GM23338 (cell line): ENCODE data around the gene TCTN1. TPM values are rescaled to one million over a fixed set of nuclear protein-coding genes. Genes with fewer than 3 reads are reported as not detected.
"Not testable (repeated sequence)": the region's sequence is repeated elsewhere in the genome, so short reads cannot be mapped to it uniquely, and the experiment has no call there.

ENCODE experiments used
- ATAC-seq: fragments of 200-7000 bp; cut with Tn5 transposase; 3 replicates; pipeline ENCODE4 v1.9.1; 2020
- DNase-seq: peaks from one replicate; pipeline ENCODE4 v3.0.0-alpha.2; 2015; ENCODE audit warnings: low spot score
- H2AFZ ChIP-seq: fragments of 200-600 bp; sonication (generic); 2 replicates; pipeline ENCODE4 v1.8.0; 2016; ENCODE audit warnings: antibody characterized with exemption, mild to moderate bottlenecking, moderate library complexity
- H3F3A ChIP-seq: fragments of 200-600 bp; sonication (generic); replicated peaks from 2 replicates; pipeline ENCODE4 v1.8.0; 2017; ENCODE audit warnings: antibody characterized with exemption, mixed run types, low read depth
- H3K27ac ChIP-seq: fragments of 200-600 bp; sonication (generic); 2 replicates; pipeline ENCODE4 v1.6.1; 2016; ENCODE audit warnings: low read depth
- H3K27me3 ChIP-seq: fragments of 200-600 bp; sonication (generic); 2 replicates; pipeline ENCODE4 v1.8.0; 2016; ENCODE audit warnings: mild to moderate bottlenecking, mixed run types, moderate library complexity; ENCODE audit not compliant: insufficient read depth
- H3K36me3 ChIP-seq: fragments of 200-600 bp; sonication (generic); 2 replicates; pipeline ENCODE4 v1.8.0; 2016; ENCODE audit warnings: mild to moderate bottlenecking; ENCODE audit not compliant: insufficient read depth
- H3K4me1 ChIP-seq: fragments of 200-600 bp; sonication (generic); 2 replicates; pipeline ENCODE4 v1.8.0; 2016; ENCODE audit warnings: mild to moderate bottlenecking, moderate library complexity; ENCODE audit not compliant: insufficient read depth
- H3K4me2 ChIP-seq: fragments of 200-600 bp; sonication (generic); 2 replicates; pipeline ENCODE4 v1.7.1; 2017; ENCODE audit warnings: mixed run types
- H3K4me3 ChIP-seq: fragments of 200-600 bp; sonication (generic); 2 replicates; pipeline ENCODE4 v1.6.1; 2016; ENCODE audit warnings: mixed run types
- H3K79me2 ChIP-seq: fragments of 200-600 bp; sonication (generic); replicated peaks from 2 replicates; pipeline ENCODE4 v1.8.0; 2017; ENCODE audit warnings: mild to moderate bottlenecking; ENCODE audit not compliant: insufficient read depth
- H3K9me2 ChIP-seq: fragments of 200-600 bp; sonication (generic); 2 replicates; pipeline ENCODE4 v1.8.0; 2017; ENCODE audit not compliant: insufficient read depth
- H4K20me1 ChIP-seq: fragments of 200-600 bp; sonication (generic); replicated peaks from 2 replicates; pipeline ENCODE4 v1.8.0; 2017; ENCODE audit warnings: mild to moderate bottlenecking; ENCODE audit not compliant: insufficient read depth
- H3K27ac Mint-ChIP-seq: 2 replicates; pipeline ENCODE4 v1.8.0; 2020; ENCODE audit warnings: inconsistent platforms, mild to moderate bottlenecking, moderate library complexity, mixed read lengths
- H3K27me3 Mint-ChIP-seq: 3 replicates; pipeline ENCODE4 v1.8.0; 2022; ENCODE audit warnings: low read depth, mild to moderate bottlenecking, moderate library complexity, mixed read lengths, inconsistent platforms; ENCODE audit not compliant: insufficient read depth, poor library complexity
- H3K36me3 Mint-ChIP-seq: 3 replicates; pipeline ENCODE4 v1.8.0; 2021; ENCODE audit warnings: low read depth, mild to moderate bottlenecking, inconsistent platforms, moderate library complexity, mixed read lengths
- H3K4me1 Mint-ChIP-seq: 3 replicates; pipeline ENCODE4 v1.8.0; 2020; ENCODE audit warnings: mild to moderate bottlenecking, inconsistent platforms, mixed read lengths
- H3K4me3 Mint-ChIP-seq: 3 replicates; pipeline ENCODE4 v1.8.0; 2021; ENCODE audit warnings: moderate library complexity, mild to moderate bottlenecking, inconsistent platforms, mixed read lengths
- H3K9me3 Mint-ChIP-seq: 3 replicates; pipeline ENCODE4 v1.8.0; 2020; ENCODE audit warnings: moderate library complexity, mild to moderate bottlenecking, inconsistent platforms, mixed read lengths
- EZH2 ChIP-seq: fragments of 200-600 bp; sonication (generic); IDR thresholded peaks from one replicate; pipeline ENCODE4 v1.8.0; 2017; ENCODE audit warnings: antibody characterized with exemption, mild to moderate bottlenecking, low read depth; ENCODE audit not compliant: unreplicated experiment
- JUNB ChIP-seq: IDR thresholded peaks from one replicate; pipeline ENCODE4 v1.6.1; 2016; ENCODE audit warnings: antibody characterized with exemption; ENCODE audit not compliant: unreplicated experiment
- NANOG ChIP-seq: IDR thresholded peaks from 2 replicates; pipeline ENCODE4 v1.6.1; 2016; ENCODE audit warnings: antibody characterized with exemption, borderline replicate concordance
- POLR2AphosphoS5 ChIP-seq: IDR thresholded peaks from 2 replicates; pipeline ENCODE4 v1.6.1; 2016; ENCODE audit warnings: antibody characterized with exemption, low read depth
- STAT1 ChIP-seq: IDR thresholded peaks from one replicate; pipeline ENCODE4 v1.6.1; 2016; ENCODE audit warnings: antibody characterized with exemption; ENCODE audit not compliant: unreplicated experiment
- ZNF331 ChIP-seq: fragments of 250-450 bp; sonication (Bioruptor Pico); IDR thresholded peaks from 2 replicates; pipeline ENCODE4 v1.5.0; 2020; ENCODE audit warnings: low read depth, mild to moderate bottlenecking, moderate library complexity
- polyA plus RNA-seq: library from polyadenylated mRNA; unstranded; fragments of >200 nt; fragmentation: Nextera tagmentation; extraction: Ambion mirVana; gene quantifications from 2 replicates; pipeline ENCODE4 v1.2.1, GENCODE V29; 2016
- total RNA-seq: library from RNA; depleted of rRNA; stranded (reverse); fragments of >200 nt; shearing (Covaris generic); gene quantifications from 2 replicates; pipeline ENCODE4 v1.2.3, GENCODE V29; 2014
- TF ChIP-seq, protein P1 (sequence below), 2 experiments: fragments of 200-600 bp in 1 of 2; sonication (generic) in 1 of 2; conservative IDR thresholded peaks; 2 replicates each; pipeline versions ENCODE4 v1.5.1 to v1.6.1; 2016 to 2017; ENCODE audit warnings: antibody characterized with exemption in 2 of 2, low read depth in 2 of 2, mild to moderate bottlenecking in 2 of 2, moderate library complexity in 1 of 2
- TF ChIP-seq, protein P2 (sequence below): IDR thresholded peaks from one replicate; pipeline ENCODE4 v1.6.1; 2018; ENCODE audit warnings: antibody characterized with exemption; ENCODE audit not compliant: unreplicated experiment
- TF ChIP-seq, protein P3 (sequence below): IDR thresholded peaks from 2 replicates; pipeline ENCODE4 v1.6.1; 2016; ENCODE audit warnings: antibody characterized with exemption
- TF ChIP-seq, protein P4 (sequence below): fragments of 250-450 bp; sonication (Bioruptor Pico); IDR thresholded peaks from 2 replicates; pipeline ENCODE4 v1.5.0; 2020; ENCODE audit warnings: mild to moderate bottlenecking, moderate library complexity

Gene TCTN1
- total and polyA plus RNA-seq, 2 experiments from 2014 or later, result 10.6 to 12.4 TPM

DNA sequence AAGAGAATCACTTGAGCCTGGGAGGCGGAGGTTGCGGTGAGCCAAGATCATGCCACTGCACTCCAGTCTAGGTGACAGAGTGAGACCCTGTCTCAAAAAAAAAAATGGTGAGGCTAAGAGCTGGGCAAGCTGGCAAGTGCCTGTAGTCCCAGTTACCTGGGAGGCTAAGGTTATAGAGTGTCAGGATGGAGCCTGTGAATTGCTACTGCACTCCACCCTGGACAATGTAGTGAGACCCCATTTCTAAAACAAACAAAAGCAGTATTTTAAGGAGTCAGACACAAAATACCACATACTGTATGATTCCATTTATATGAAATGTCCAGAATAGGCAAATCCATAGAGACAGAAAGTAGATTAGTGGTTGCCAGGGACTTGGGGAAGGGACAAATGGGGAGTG lies 26.8 kb upstream of the TCTN1 start:
- H3K36me3 ChIP-seq, H3K27me3 ChIP-seq, H3K79me2 ChIP-seq, H2AFZ ChIP-seq, H3K9me2 ChIP-seq, DNase-seq, ATAC-seq, H3K4me3 ChIP-seq, H3K27ac ChIP-seq, H3K27ac Mint-ChIP-seq, H3K4me3 Mint-ChIP-seq, H3K4me2 ChIP-seq, H3F3A ChIP-seq, H3K36me3 Mint-ChIP-seq, H3K9me3 Mint-ChIP-seq, H4K20me1 ChIP-seq: not testable (repeated sequence)
- H3K4me1 ChIP-seq, result peaks cover 16% of the 10 kb centered on the region; the same call in 1 of the 2 replicates
- Mint-ChIP-seq H3K4me1 (peaks cover 34% of the 10 kb centered on the region), H3K27me3 (peaks cover 10% of the 10 kb centered on the region)

DNA sequence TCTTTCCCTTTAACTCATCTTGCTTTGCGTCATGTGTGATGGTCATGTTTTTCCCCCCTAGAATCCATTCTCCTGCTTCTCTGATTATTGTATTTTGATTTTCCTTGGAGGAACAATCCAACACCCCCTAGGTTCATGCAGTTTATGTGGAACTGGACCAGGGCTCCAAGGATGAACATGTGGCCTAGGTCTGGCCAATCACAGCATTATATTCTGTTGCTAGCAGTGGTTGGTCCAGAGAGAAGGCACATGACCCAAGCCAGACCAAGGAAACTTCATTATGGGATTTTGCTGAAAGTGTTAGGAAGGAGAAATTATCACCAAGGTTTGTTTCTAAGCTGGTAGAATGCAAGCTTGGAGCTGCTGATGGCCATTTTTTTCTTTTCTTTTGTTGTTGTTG lies 23.9 kb upstream of the TCTN1 start:
- Histone ChIP-seq H3K9me2 (no peaks in the 10 kb centered on the region), H3K4me2 (no peak overlapping the region), H3K27me3 (no peaks in the 10 kb centered on the region), H3F3A (no peaks in the 10 kb centered on the region), H3K27ac (no peak overlapping the region), H3K4me1 (0 out of 2 replicates have a peak, but pooled peaks cover 8% of the 10 kb centered on the region), H3K79me2 (no peaks in the 10 kb centered on the region), H3K4me3 (no peak overlapping the region), H2AFZ (peak overlapping the region; percentile 56; the same call in 1 of the 2 replicates), H4K20me1 (no peaks in the 10 kb centered on the region), H3K36me3 (no peaks in the 10 kb centered on the region)
- peaks cover 7% of the 10 kb centered on the region for H3K27me3 Mint-ChIP-seq
- DNase-seq (no peak), ATAC-seq (no peak)
- H3K4me3 Mint-ChIP-seq, result no peak overlapping the region
- H3K27ac Mint-ChIP-seq, result no peak overlapping the region
- peaks cover 18% of the 10 kb centered on the region; the same call in 2 of the 3 replicates for H3K4me1 Mint-ChIP-seq
- no peaks in the 10 kb centered on the region for H3K9me3 Mint-ChIP-seq
- no peaks in the 10 kb centered on the region for H3K36me3 Mint-ChIP-seq
- no peak for TF ChIP-seq ZNF331
- TF ChIP-seq STAT1, result no peak
- TF ChIP-seq, protein P1, sequence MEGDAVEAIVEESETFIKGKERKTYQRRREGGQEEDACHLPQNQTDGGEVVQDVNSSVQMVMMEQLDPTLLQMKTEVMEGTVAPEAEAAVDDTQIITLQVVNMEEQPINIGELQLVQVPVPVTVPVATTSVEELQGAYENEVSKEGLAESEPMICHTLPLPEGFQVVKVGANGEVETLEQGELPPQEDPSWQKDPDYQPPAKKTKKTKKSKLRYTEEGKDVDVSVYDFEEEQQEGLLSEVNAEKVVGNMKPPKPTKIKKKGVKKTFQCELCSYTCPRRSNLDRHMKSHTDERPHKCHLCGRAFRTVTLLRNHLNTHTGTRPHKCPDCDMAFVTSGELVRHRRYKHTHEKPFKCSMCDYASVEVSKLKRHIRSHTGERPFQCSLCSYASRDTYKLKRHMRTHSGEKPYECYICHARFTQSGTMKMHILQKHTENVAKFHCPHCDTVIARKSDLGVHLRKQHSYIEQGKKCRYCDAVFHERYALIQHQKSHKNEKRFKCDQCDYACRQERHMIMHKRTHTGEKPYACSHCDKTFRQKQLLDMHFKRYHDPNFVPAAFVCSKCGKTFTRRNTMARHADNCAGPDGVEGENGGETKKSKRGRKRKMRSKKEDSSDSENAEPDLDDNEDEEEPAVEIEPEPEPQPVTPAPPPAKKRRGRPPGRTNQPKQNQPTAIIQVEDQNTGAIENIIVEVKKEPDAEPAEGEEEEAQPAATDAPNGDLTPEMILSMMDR (conservative IDR thresholded peaks at IDR 0.05; ENCODE audit: low read depth in 2 of 2), result no peak
- TF ChIP-seq, protein P2, sequence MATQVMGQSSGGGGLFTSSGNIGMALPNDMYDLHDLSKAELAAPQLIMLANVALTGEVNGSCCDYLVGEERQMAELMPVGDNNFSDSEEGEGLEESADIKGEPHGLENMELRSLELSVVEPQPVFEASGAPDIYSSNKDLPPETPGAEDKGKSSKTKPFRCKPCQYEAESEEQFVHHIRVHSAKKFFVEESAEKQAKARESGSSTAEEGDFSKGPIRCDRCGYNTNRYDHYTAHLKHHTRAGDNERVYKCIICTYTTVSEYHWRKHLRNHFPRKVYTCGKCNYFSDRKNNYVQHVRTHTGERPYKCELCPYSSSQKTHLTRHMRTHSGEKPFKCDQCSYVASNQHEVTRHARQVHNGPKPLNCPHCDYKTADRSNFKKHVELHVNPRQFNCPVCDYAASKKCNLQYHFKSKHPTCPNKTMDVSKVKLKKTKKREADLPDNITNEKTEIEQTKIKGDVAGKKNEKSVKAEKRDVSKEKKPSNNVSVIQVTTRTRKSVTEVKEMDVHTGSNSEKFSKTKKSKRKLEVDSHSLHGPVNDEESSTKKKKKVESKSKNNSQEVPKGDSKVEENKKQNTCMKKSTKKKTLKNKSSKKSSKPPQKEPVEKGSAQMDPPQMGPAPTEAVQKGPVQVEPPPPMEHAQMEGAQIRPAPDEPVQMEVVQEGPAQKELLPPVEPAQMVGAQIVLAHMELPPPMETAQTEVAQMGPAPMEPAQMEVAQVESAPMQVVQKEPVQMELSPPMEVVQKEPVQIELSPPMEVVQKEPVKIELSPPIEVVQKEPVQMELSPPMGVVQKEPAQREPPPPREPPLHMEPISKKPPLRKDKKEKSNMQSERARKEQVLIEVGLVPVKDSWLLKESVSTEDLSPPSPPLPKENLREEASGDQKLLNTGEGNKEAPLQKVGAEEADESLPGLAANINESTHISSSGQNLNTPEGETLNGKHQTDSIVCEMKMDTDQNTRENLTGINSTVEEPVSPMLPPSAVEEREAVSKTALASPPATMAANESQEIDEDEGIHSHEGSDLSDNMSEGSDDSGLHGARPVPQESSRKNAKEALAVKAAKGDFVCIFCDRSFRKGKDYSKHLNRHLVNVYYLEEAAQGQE, result no peak
- TF ChIP-seq, protein P3, sequence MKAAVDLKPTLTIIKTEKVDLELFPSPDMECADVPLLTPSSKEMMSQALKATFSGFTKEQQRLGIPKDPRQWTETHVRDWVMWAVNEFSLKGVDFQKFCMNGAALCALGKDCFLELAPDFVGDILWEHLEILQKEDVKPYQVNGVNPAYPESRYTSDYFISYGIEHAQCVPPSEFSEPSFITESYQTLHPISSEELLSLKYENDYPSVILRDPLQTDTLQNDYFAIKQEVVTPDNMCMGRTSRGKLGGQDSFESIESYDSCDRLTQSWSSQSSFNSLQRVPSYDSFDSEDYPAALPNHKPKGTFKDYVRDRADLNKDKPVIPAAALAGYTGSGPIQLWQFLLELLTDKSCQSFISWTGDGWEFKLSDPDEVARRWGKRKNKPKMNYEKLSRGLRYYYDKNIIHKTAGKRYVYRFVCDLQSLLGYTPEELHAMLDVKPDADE, result no peak
- TF ChIP-seq, protein P4, sequence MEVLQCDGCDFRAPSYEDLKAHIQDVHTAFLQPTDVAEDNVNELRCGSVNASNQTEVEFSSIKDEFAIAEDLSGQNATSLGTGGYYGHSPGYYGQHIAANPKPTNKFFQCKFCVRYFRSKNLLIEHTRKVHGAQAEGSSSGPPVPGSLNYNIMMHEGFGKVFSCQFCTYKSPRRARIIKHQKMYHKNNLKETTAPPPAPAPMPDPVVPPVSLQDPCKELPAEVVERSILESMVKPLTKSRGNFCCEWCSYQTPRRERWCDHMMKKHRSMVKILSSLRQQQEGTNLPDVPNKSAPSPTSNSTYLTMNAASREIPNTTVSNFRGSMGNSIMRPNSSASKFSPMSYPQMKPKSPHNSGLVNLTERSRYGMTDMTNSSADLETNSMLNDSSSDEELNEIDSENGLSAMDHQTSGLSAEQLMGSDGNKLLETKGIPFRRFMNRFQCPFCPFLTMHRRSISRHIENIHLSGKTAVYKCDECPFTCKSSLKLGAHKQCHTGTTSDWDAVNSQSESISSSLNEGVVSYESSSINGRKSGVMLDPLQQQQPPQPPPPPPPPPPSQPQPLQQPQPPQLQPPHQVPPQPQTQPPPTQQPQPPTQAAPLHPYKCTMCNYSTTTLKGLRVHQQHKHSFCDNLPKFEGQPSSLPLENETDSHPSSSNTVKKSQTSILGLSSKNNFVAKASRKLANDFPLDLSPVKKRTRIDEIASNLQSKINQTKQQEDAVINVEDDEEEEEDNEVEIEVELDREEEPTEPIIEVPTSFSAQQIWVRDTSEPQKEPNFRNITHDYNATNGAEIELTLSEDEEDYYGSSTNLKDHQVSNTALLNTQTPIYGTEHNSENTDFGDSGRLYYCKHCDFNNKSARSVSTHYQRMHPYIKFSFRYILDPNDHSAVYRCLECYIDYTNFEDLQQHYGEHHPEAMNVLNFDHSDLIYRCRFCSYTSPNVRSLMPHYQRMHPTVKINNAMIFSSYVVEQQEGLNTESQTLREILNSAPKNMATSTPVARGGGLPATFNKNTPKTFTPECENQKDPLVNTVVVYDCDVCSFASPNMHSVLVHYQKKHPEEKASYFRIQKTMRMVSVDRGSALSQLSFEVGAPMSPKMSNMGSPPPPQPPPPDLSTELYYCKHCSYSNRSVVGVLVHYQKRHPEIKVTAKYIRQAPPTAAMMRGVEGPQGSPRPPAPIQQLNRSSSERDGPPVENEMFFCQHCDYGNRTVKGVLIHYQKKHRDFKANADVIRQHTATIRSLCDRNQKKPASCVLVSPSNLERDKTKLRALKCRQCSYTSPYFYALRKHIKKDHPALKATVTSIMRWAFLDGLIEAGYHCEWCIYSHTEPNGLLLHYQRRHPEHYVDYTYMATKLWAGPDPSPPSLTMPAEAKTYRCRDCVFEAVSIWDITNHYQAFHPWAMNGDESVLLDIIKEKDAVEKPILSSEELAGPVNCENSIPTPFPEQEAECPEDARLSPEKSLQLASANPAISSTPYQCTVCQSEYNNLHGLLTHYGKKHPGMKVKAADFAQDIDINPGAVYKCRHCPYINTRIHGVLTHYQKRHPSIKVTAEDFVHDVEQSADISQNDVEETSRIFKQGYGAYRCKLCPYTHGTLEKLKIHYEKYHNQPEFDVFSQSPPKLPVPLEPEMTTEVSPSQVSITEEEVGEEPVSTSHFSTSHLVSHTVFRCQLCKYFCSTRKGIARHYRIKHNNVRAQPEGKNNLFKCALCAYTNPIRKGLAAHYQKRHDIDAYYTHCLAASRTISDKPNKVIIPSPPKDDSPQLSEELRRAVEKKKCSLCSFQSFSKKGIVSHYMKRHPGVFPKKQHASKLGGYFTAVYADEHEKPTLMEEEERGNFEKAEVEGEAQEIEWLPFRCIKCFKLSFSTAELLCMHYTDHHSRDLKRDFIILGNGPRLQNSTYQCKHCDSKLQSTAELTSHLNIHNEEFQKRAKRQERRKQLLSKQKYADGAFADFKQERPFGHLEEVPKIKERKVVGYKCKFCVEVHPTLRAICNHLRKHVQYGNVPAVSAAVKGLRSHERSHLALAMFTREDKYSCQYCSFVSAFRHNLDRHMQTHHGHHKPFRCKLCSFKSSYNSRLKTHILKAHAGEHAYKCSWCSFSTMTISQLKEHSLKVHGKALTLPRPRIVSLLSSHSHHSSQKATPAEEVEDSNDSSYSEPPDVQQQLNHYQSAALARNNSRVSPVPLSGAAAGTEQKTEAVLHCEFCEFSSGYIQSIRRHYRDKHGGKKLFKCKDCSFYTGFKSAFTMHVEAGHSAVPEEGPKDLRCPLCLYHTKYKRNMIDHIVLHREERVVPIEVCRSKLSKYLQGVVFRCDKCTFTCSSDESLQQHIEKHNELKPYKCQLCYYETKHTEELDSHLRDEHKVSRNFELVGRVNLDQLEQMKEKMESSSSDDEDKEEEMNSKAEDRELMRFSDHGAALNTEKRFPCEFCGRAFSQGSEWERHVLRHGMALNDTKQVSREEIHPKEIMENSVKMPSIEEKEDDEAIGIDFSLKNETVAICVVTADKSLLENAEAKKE, result no peak
- no peak for TF ChIP-seq JUNB
- TF ChIP-seq NANOG, result no peak
- no peak for TF ChIP-seq EZH2
- TF ChIP-seq POLR2AphosphoS5, result no peak
